HepG2 (cell line): ENCODE measurements around the gene CDK10. TPM values are rescaled to one million over a fixed set of nuclear protein-coding genes. Genes with fewer than 3 reads are reported as not detected.
A peak's percentile ranks its signal among the peaks of the same experiment; 100 is the strongest.

Source experiments
- BORCS8-MEF2B ChIP-seq: sonication (generic); formaldehyde crosslinking; IDR thresholded peaks from 2 replicates; pipeline ENCODE4 v1.8.0; 2022; ENCODE audit warnings: mild to moderate bottlenecking, missing genetic modification reagents
- FLYWCH1 ChIP-seq: sonication (generic); formaldehyde crosslinking; IDR thresholded peaks from 2 replicates; pipeline ENCODE4 v1.8.1; 2023; ENCODE audit warnings: mild to moderate bottlenecking, missing genetic modification reagents
- HDAC6 ChIP-seq: fragments of 200-600 bp; sonication (generic); IDR thresholded peaks from 2 replicates; pipeline ENCODE4 v1.7.0; 2017; ENCODE audit warnings: mild to moderate bottlenecking, antibody characterized with exemption, low read length, low read depth
- MATR3 ChIP-seq: sonication (generic); formaldehyde crosslinking; IDR thresholded peaks from 2 replicates; pipeline ENCODE4 v1.4.0; 2020; ENCODE audit warnings: missing genetic modification reagents
- PRMT3 ChIP-seq: sonication (generic); formaldehyde crosslinking; IDR thresholded peaks from 2 replicates; pipeline ENCODE4 v1.8.1; 2022; ENCODE audit warnings: low read depth, mild to moderate bottlenecking, moderate library complexity, missing genetic modification reagents, borderline replicate concordance
- RFXAP ChIP-seq: sonication (generic); formaldehyde crosslinking; IDR thresholded peaks from 2 replicates; pipeline ENCODE4 v1.4.0; 2020; ENCODE audit warnings: missing genetic modification reagents, borderline replicate concordance
- ZNF143 ChIP-seq: sonication (generic); formaldehyde crosslinking; IDR thresholded peaks from 2 replicates; pipeline ENCODE4 v1.4.0; 2020; ENCODE audit warnings: missing genetic modification reagents
- ZNF235 ChIP-seq: sonication (generic); formaldehyde crosslinking; IDR thresholded peaks from 2 replicates; pipeline ENCODE4 v1.8.1; 2023; ENCODE audit warnings: mild to moderate bottlenecking, missing genetic modification reagents, borderline replicate concordance
- ZNF335 ChIP-seq: sonication (generic); formaldehyde crosslinking; IDR thresholded peaks from 2 replicates; pipeline ENCODE4 v1.4.0; 2020; ENCODE audit warnings: missing genetic modification reagents
- ZNF350 ChIP-seq: sonication (generic); formaldehyde crosslinking; IDR thresholded peaks from 2 replicates; pipeline ENCODE4 v1.4.0; 2020; ENCODE audit warnings: mild to moderate bottlenecking, low read depth, missing genetic modification reagents, borderline replicate concordance
- ZNF354B ChIP-seq: sonication (generic); formaldehyde crosslinking; IDR thresholded peaks from 2 replicates; pipeline ENCODE4 v1.8.0; 2022; ENCODE audit warnings: mild to moderate bottlenecking, missing genetic modification reagents
- ZNF619 ChIP-seq: sonication (generic); formaldehyde crosslinking; IDR thresholded peaks from 2 replicates; pipeline ENCODE4 v1.4.0; 2020; ENCODE audit warnings: mild to moderate bottlenecking, missing genetic modification reagents
- polyA plus RNA-seq, 8 experiments: library from polyadenylated mRNA; depleted of rRNA in 3 of 8; stranded (reverse) in 7 of 8; unstranded in 1 of 8; fragments of >200 nt; fragmentation: Illumina TruSeq in 4 of 8; extraction: Trizol in 4 of 8; gene quantifications; 2 replicates each; pipeline versions ENCODE4 v1.2.1 to v1.2.3, GENCODE V29; 2011 to 2016; ENCODE audit warnings: low read depth in 4 of 8, missing spikeins in 1 of 8, mixed read lengths in 1 of 8; ENCODE audit not compliant: insufficient read depth in 1 of 8
- total RNA-seq, 5 experiments: library from RNA; depleted of rRNA; stranded (reverse); fragments of >200 nt; fragmentation: Illumina TruSeq; extraction: Trizol; gene quantifications; 2 replicates each; pipeline ENCODE4 v1.2.3, GENCODE V29; 2016; ENCODE audit warnings: low read depth in 1 of 5
- TF ChIP-seq, protein P1 (sequence below): sonication (generic); formaldehyde crosslinking; IDR thresholded peaks from 2 replicates; pipeline ENCODE4 v1.4.0; 2020; ENCODE audit warnings: mild to moderate bottlenecking, low read depth, missing genetic modification reagents
- TF ChIP-seq, protein P2 (sequence below): sonication (generic); formaldehyde crosslinking; IDR thresholded peaks from 2 replicates; pipeline ENCODE4 v1.9.0; 2021; ENCODE audit warnings: missing genetic modification reagents, borderline replicate concordance
- TF ChIP-seq, protein P3 (sequence below): sonication (generic); formaldehyde crosslinking; conservative IDR thresholded peaks from 2 replicates; pipeline ENCODE4 v1.4.0; 2020; ENCODE audit warnings: missing genetic modification reagents
- TF ChIP-seq, protein P4 (sequence below): sonication (generic); formaldehyde crosslinking; IDR thresholded peaks from 2 replicates; pipeline ENCODE4 v1.4.0; 2020; ENCODE audit warnings: missing genetic modification reagents, borderline replicate concordance
- TF ChIP-seq, protein P5 (sequence below): sonication (generic); formaldehyde crosslinking; IDR thresholded peaks from 2 replicates; pipeline ENCODE4 v1.8.0; 2022; ENCODE audit warnings: mild to moderate bottlenecking, missing genetic modification reagents, borderline replicate concordance

The CDK10 gene
- total and polyA plus RNA-seq, 2 of the 13 experiments (the other 11 are each of a cell fraction or from before 2014, with no cell fraction given): 2.5 to 3.9 TPM

DNA sequence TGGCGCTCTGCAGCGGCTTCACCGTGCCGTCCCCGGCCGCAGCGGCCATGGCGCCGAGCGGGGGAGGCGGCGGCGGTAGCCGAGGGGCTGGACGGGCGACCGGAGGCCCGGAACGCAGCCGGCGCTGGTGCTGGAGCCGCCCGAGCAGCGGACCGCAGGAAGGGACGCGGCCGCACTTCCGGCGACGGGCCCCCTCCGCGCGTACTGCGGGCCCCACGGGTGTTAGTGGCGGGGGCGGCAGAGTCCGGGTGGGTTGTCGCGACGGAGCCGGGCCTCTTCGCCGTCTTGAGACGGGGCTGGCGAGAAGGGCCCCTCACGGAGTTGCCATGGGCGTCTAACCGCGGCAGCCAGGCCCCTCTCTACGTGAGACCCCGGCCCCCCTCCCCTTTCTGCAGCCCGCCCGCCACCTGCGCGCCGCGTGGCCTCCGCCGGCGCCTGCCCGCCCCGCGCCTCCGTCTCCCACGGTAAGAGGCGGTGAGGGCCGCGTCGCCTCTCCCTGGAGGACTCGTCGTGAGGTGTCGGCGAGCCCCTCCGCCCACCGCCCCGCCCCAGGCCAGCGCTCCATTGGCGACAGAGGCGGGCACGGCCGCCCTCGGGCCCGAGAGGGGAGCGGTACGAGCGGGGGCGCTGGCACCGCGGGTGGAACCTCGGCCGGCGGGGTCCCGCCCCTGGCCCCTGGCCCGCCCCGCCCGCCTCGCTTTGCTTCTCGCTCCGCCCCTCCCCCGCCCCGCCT, 34.5 kb downstream of the CDK10 start, which contains the start of the genes VPS9D1 and ZNF276 (continued):
- TF ChIP-seq, protein P1, sequence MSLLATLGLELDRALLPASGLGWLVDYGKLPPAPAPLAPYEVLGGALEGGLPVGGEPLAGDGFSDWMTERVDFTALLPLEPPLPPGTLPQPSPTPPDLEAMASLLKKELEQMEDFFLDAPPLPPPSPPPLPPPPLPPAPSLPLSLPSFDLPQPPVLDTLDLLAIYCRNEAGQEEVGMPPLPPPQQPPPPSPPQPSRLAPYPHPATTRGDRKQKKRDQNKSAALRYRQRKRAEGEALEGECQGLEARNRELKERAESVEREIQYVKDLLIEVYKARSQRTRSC (CRISPR knock-in tag): peak; percentile 93; the same call in 1 of the 2 replicates
- no peak for TF ChIP-seq HDAC6
- TF ChIP-seq, protein P2, sequence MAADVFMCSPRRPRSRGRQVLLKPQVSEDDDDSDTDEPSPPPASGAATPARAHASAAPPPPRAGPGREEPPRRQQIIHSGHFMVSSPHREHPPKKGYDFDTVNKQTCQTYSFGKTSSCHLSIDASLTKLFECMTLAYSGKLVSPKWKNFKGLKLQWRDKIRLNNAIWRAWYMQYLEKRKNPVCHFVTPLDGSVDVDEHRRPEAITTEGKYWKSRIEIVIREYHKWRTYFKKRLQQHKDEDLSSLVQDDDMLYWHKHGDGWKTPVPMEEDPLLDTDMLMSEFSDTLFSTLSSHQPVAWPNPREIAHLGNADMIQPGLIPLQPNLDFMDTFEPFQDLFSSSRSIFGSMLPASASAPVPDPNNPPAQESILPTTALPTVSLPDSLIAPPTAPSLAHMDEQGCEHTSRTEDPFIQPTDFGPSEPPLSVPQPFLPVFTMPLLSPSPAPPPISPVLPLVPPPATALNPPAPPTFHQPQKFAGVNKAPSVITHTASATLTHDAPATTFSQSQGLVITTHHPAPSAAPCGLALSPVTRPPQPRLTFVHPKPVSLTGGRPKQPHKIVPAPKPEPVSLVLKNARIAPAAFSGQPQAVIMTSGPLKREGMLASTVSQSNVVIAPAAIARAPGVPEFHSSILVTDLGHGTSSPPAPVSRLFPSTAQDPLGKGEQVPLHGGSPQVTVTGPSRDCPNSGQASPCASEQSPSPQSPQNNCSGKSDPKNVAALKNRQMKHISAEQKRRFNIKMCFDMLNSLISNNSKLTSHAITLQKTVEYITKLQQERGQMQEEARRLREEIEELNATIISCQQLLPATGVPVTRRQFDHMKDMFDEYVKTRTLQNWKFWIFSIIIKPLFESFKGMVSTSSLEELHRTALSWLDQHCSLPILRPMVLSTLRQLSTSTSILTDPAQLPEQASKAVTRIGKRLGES (CRISPR knock-in tag): peak; percentile 90
- TF ChIP-seq ZNF619: no peak
- TF ChIP-seq, protein P3, sequence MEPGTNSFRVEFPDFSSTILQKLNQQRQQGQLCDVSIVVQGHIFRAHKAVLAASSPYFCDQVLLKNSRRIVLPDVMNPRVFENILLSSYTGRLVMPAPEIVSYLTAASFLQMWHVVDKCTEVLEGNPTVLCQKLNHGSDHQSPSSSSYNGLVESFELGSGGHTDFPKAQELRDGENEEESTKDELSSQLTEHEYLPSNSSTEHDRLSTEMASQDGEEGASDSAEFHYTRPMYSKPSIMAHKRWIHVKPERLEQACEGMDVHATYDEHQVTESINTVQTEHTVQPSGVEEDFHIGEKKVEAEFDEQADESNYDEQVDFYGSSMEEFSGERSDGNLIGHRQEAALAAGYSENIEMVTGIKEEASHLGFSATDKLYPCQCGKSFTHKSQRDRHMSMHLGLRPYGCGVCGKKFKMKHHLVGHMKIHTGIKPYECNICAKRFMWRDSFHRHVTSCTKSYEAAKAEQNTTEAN (CRISPR knock-in tag): peak; percentile 67; the same call in 1 of the 2 replicates
- no peak for TF ChIP-seq FLYWCH1
- no peak; the same call in 1 of the 2 replicates for TF ChIP-seq ZNF235 (CRISPR knock-in tag)
- peak; percentile 90; the same call in 1 of the 2 replicates for TF ChIP-seq BORCS8-MEF2B (CRISPR knock-in tag)
- TF ChIP-seq, protein P4, sequence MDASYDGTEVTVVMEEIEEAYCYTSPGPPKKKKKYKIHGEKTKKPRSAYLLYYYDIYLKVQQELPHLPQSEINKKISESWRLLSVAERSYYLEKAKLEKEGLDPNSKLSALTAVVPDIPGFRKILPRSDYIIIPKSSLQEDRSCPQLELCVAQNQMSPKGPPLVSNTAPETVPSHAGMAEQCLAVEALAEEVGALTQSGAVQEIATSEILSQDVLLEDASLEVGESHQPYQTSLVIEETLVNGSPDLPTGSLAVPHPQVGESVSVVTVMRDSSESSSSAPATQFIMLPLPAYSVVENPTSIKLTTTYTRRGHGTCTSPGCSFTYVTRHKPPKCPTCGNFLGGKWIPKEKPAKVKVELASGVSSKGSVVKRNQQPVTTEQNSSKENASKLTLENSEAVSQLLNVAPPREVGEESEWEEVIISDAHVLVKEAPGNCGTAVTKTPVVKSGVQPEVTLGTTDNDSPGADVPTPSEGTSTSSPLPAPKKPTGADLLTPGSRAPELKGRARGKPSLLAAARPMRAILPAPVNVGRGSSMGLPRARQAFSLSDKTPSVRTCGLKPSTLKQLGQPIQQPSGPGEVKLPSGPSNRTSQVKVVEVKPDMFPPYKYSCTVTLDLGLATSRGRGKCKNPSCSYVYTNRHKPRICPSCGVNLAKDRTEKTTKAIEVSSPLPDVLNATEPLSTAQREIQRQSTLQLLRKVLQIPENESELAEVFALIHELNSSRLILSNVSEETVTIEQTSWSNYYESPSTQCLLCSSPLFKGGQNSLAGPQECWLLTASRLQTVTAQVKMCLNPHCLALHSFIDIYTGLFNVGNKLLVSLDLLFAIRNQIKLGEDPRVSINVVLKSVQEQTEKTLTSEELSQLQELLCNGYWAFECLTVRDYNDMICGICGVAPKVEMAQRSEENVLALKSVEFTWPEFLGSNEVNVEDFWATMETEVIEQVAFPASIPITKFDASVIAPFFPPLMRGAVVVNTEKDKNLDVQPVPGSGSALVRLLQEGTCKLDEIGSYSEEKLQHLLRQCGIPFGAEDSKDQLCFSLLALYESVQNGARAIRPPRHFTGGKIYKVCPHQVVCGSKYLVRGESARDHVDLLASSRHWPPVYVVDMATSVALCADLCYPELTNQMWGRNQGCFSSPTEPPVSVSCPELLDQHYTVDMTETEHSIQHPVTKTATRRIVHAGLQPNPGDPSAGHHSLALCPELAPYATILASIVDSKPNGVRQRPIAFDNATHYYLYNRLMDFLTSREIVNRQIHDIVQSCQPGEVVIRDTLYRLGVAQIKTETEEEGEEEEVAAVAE (CRISPR knock-in tag): no peak
- TF ChIP-seq RFXAP (CRISPR knock-in tag): peak; percentile 83
- TF ChIP-seq PRMT3 (CRISPR knock-in tag): peak; percentile 94
- TF ChIP-seq ZNF335: no peak
- no peak for TF ChIP-seq ZNF350
- TF ChIP-seq, protein P5, sequence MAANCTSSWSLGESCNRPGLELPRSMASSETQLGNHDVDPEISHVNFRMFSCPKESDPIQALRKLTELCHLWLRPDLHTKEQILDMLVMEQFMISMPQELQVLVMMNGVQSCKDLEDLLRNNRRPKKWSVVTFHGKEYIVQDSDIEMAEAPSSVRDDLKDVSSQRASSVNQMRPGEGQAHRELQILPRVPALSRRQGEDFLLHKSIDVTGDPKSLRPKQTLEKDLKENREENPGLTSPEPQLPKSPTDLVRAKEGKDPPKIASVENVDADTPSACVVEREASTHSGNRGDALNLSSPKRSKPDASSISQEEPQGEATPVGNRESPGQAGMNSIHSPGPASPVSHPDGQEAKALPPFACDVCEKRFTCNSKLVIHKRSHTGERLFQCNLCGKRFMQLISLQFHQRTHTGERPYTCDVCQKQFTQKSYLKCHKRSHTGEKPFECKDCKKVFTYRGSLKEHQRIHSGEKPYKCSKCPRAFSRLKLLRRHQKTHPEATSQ (CRISPR knock-in tag): 0 out of 2 replicates have a peak, but pooled peaks have one; percentile 3
- peak; percentile 48; the same call in 1 of the 2 replicates for TF ChIP-seq MATR3 (CRISPR knock-in tag)
- no peak for TF ChIP-seq ZNF354B (CRISPR knock-in tag)
- TF ChIP-seq ZNF143: no peak
